Vagina (tissue), 2 donors: ENCODE results near the gene ITSN1. TPM values are rescaled to one million over a fixed set of nuclear protein-coding genes. Genes with fewer than 3 reads are reported as not detected.

Experiments used
- DNase-seq, 2 donors: peaks; one replicate each; pipeline ENCODE4 v3.0.0-alpha.2; 2017; ENCODE audit errors: extremely low spot score in 2 of 2
- H3K27ac ChIP-seq: fragments of 200-600 bp; sonication (generic); one replicate; pipeline ENCODE4 v1.5.1; 2019
- H3K27me3 ChIP-seq: fragments of 200-600 bp; sonication (generic); one replicate; pipeline ENCODE4 v1.5.1; 2019
- H3K36me3 ChIP-seq, 2 donors: fragments of 200-600 bp; sonication (generic); one replicate each; pipeline ENCODE4 v1.5.1; 2017 to 2019
- H3K4me1 ChIP-seq: fragments of 200-600 bp; sonication (generic); one replicate; pipeline ENCODE4 v1.5.1; 2019
- H3K4me3 ChIP-seq, 2 donors: fragments of 200-600 bp; sonication (generic); 1 replicate in 1 of 2; 2 replicates in 1 of 2; pipeline ENCODE4 v1.5.1; 2016 to 2019
- H3K9me3 ChIP-seq: fragments of 200-600 bp; sonication (generic); one replicate; pipeline ENCODE4 v1.5.1; 2019
- POLR2A ChIP-seq, 2 donors: fragments of 450-650 bp; IDR thresholded peaks; one replicate each; pipeline ENCODE4 v1.6.1; 2017; ENCODE audit warnings: antibody characterized with exemption in 2 of 2, mild to moderate bottlenecking in 2 of 2, moderate library complexity in 2 of 2
- POLR2AphosphoS5 ChIP-seq, 2 donors: sonication (generic); formaldehyde crosslinking; IDR thresholded peaks; one replicate each; pipeline ENCODE4 v1.9.0; 2017; ENCODE audit warnings: antibody characterized with exemption in 2 of 2, mild to moderate bottlenecking in 2 of 2, low read depth in 1 of 2; ENCODE audit not compliant: insufficient read depth in 1 of 2
- intact Hi-C: fragments of 100-400 bp; cut with DNase I; formaldehyde crosslinking; loops from one replicate; pipeline ENCODE4 v1.15.1; 2023
- total RNA-seq: library from RNA; depleted of rRNA; stranded (reverse); fragments of >200 nt; gene quantifications from one replicate; pipeline ENCODE4 v1.2.3, GENCODE V29; 2016
- TF ChIP-seq, protein P1 (sequence below), 3 experiments: fragments of 450-650 bp in 2 of 3; fragments of 200-600 bp in 1 of 3; sonication (generic) in 1 of 3; IDR thresholded peaks; one replicate each; pipeline ENCODE4 v1.5.1; 2017 to 2019; ENCODE audit warnings: antibody characterized with exemption in 3 of 3, mild to moderate bottlenecking in 2 of 3, moderate library complexity in 2 of 3

The ITSN1 gene
- total RNA-seq, 1 donor from 2014 or later: 46.9 TPM

DNA sequence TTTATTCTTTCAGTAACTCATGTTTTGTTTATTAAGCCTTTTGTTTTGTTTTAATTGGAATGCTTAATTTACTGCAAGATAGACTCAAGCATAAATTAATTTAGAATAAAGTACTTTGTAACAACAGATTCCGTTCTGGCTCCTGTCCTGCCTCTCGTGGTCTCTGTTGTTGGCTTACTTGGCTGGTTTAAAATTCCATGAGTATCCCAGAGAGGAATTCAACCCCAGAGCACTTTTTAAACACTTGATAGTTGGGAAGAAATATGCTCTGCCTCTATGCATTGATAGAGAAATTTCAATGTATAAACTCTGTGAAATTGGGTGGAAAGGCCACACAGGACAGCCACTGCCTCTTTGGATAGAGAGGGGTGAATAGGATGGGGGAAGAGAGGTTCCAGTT is 183.6 kb downstream of the ITSN1 start:
- peaks cover 39% of the 10 kb centered on the region for H3K4me1 ChIP-seq
- intact Hi-C loops: no loop called here
- no peaks in the 10 kb centered on the region for H3K9me3 ChIP-seq
- TF ChIP-seq, protein P1, sequence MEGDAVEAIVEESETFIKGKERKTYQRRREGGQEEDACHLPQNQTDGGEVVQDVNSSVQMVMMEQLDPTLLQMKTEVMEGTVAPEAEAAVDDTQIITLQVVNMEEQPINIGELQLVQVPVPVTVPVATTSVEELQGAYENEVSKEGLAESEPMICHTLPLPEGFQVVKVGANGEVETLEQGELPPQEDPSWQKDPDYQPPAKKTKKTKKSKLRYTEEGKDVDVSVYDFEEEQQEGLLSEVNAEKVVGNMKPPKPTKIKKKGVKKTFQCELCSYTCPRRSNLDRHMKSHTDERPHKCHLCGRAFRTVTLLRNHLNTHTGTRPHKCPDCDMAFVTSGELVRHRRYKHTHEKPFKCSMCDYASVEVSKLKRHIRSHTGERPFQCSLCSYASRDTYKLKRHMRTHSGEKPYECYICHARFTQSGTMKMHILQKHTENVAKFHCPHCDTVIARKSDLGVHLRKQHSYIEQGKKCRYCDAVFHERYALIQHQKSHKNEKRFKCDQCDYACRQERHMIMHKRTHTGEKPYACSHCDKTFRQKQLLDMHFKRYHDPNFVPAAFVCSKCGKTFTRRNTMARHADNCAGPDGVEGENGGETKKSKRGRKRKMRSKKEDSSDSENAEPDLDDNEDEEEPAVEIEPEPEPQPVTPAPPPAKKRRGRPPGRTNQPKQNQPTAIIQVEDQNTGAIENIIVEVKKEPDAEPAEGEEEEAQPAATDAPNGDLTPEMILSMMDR (IDR thresholded peaks at IDR 0.05): no peak
- peak in 1 of 2 donors; percentile 59 for TF ChIP-seq POLR2AphosphoS5 (IDR thresholded peaks at IDR 0.05; ENCODE audit: insufficient read depth in 1 of 2, low read depth in 1 of 2)
- peak overlapping the region; percentile 65 for H3K27ac ChIP-seq
- H3K4me3 ChIP-seq: no peak overlapping the region
- H3K36me3 ChIP-seq: peaks cover 0 to 6% of the 10 kb centered on the region in 2 donors
- DNase-seq: no peak
- H3K27me3 ChIP-seq: no peaks in the 10 kb centered on the region

DNA sequence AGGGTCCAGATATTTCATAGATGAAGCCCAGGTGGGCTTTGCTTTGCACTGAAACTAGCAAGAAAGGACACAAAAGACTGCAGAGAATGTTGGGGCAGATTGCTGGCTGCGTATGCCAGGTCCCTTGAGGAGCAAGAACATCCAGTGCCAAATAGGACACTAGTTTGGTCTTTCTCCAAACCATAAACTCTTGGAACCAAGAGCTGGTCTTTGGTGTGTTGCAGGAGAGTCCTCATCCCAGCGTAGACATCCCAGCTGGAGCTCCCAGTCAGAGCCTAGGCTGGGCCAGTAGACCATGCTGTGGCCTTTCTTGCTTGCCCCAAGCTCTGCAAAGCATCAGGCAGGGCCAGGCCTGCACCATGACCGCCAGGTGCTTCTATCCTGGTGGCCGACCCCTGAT is 185.8 kb downstream of the ITSN1 start:
- H3K27ac ChIP-seq: peak overlapping the region; percentile 22
- H3K9me3 ChIP-seq: no peaks in the 10 kb centered on the region
- peak in 1 of 2 donors; percentile 32 for TF ChIP-seq POLR2AphosphoS5 (IDR thresholded peaks at IDR 0.05; ENCODE audit: insufficient read depth in 1 of 2, low read depth in 1 of 2)
- TF ChIP-seq POLR2A (IDR thresholded peaks at IDR 0.05): no peak
- TF ChIP-seq, protein P1 (IDR thresholded peaks at IDR 0.05): no peak
- peaks cover 33% of the 10 kb centered on the region for H3K4me1 ChIP-seq
- no peak overlapping the region for H3K4me3 ChIP-seq
- intact Hi-C loops: no loop called here
- DNase-seq: peak in 1 of 2 donors; percentile 79
- no peaks in the 10 kb centered on the region for H3K27me3 ChIP-seq
- H3K36me3 ChIP-seq: peaks cover 0 to 6% of the 10 kb centered on the region in 2 donors

DNA sequence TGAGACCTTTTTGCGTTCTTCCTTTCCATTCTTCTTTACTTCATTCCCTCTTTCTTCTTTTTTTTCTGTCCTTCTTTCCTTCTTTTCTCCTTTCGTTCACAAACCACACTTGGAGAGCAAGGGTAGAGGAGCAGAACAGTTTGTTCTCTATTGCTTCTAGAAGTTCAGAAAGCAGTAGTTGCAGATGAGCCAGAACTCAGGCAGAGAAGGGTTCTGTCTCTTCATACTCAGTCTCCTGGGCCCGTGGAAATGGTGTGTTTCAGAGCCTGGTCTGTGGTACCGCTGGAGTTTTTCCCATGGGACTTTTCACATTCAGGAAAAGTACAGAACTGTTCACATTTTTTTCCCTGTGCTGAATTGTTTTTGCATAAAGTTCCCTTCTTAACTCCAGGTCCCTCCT is 186.3 kb downstream of the ITSN1 start:
- no peak overlapping the region for H3K4me3 ChIP-seq
- H3K4me1 ChIP-seq: peaks cover 33% of the 10 kb centered on the region
- no peak overlapping the region for H3K27ac ChIP-seq
- intact Hi-C loops: no loop called here
- TF ChIP-seq, protein P1 (IDR thresholded peaks at IDR 0.05): no peak
- TF ChIP-seq POLR2AphosphoS5 (IDR thresholded peaks at IDR 0.05; ENCODE audit: insufficient read depth in 1 of 2, low read depth in 1 of 2) (no peak), POLR2A (IDR thresholded peaks at IDR 0.05) (no peak)
- peak in 1 of 2 donors; percentile 25 for DNase-seq
- no peaks in the 10 kb centered on the region for H3K9me3 ChIP-seq
- no peaks in the 10 kb centered on the region for H3K27me3 ChIP-seq
- peaks cover 0 to 6% of the 10 kb centered on the region in 2 donors for H3K36me3 ChIP-seq

DNA sequence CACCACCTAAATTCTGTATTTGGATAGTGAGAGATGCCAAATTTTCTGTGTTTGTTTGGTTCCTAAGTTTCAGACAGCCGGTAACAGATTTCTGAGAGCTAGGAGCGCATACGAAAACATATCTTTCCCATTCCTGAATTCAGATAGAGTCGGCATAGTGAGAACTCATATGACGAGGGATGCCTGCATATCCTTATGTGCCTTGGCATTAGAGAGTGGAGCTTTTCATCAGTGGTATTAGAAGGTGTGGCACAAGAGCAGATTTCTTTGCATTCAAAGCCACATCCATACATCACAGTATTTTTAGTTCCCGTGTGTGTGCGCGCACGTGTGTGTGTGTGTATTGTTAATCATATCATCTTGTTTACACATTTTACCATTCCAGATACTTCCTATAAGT is 187.5 kb downstream of the ITSN1 start:
- Histone ChIP-seq H3K4me1 (peaks cover 33% of the 10 kb centered on the region), H3K27ac (no peak overlapping the region), H3K36me3 (peaks cover 0 to 6% of the 10 kb centered on the region in 2 donors), H3K4me3 (no peak overlapping the region), H3K9me3 (no peaks in the 10 kb centered on the region), H3K27me3 (no peaks in the 10 kb centered on the region)
- TF ChIP-seq, protein P1 (IDR thresholded peaks at IDR 0.05): no peak
- TF ChIP-seq POLR2A (IDR thresholded peaks at IDR 0.05) (no peak), POLR2AphosphoS5 (IDR thresholded peaks at IDR 0.05; ENCODE audit: insufficient read depth in 1 of 2, low read depth in 1 of 2) (no peak)
- peak in 1 of 2 donors; percentile 18 for DNase-seq
- intact Hi-C loops: no loop called here

DNA sequence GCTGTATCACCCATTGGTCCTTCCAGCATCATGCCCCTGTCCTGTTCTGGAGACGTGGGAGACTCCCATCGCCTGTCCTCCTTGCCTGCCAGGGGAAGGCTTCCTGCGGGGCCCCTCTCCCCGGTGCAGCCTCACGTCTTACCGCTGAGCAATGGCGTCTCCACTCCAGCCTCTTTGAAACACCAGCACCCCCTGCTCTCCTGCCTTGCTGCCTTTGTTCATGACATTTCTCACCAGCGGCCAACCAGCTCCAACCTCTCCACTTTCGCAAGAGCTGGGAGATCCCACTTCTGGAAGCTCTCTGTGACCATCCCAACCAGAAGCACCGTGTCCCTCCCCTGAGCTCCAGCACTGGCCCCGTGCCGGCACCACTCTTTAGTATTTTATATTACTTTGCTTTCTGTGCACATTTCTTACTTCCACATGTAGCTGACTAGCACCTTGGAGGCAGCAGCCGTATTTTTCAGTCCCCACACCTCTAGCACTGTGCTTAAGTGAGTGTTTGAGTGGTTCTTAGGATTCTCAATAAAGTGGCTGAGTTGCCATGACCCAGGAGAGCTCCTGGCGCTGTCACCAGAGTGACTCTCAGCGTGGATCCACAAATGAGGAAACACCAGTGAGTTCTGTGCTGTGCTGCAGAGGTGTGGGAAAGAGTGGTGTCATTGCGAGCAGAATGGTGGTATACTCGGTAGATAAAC is 189.8 kb downstream of the ITSN1 start:
- no peaks in the 10 kb centered on the region for H3K9me3 ChIP-seq
- DNase-seq: peak in 1 of 2 donors; percentile 81
- intact Hi-C loops: no loop called here
- H3K36me3 ChIP-seq: peaks cover 0 to 15% of the 10 kb centered on the region in 2 donors
- no peak overlapping the region for H3K4me3 ChIP-seq
- H3K27ac ChIP-seq: no peak overlapping the region
- TF ChIP-seq POLR2AphosphoS5 (IDR thresholded peaks at IDR 0.05; ENCODE audit: insufficient read depth in 1 of 2, low read depth in 1 of 2): no peak
- TF ChIP-seq, protein P1 (IDR thresholded peaks at IDR 0.05): no peak
- TF ChIP-seq POLR2A (IDR thresholded peaks at IDR 0.05): no peak
- H3K4me1 ChIP-seq: peaks cover 20% of the 10 kb centered on the region
- H3K27me3 ChIP-seq: no peaks in the 10 kb centered on the region
